Prostate gland (tissue), 2 donors: ENCODE measurements around the gene CA12.

Experiments used
- CTCF ChIP-seq, 4 experiments: fragments of 200-600 bp in 2 of 4; fragments of 450-650 bp in 2 of 4; sonication (generic) in 2 of 4; IDR thresholded peaks; 1 replicate in 3 of 4; 2 replicates in 1 of 4; pipeline ENCODE4 v1.5.1; 2016 to 2019; ENCODE audit warnings: antibody characterized with exemption in 4 of 4, mild to moderate bottlenecking in 2 of 4, moderate library complexity in 2 of 4
- POLR2A ChIP-seq: fragments of 450-650 bp; IDR thresholded peaks from one replicate; pipeline ENCODE4 v1.6.1; 2016; ENCODE audit warnings: antibody characterized with exemption, mild to moderate bottlenecking

DNA sequence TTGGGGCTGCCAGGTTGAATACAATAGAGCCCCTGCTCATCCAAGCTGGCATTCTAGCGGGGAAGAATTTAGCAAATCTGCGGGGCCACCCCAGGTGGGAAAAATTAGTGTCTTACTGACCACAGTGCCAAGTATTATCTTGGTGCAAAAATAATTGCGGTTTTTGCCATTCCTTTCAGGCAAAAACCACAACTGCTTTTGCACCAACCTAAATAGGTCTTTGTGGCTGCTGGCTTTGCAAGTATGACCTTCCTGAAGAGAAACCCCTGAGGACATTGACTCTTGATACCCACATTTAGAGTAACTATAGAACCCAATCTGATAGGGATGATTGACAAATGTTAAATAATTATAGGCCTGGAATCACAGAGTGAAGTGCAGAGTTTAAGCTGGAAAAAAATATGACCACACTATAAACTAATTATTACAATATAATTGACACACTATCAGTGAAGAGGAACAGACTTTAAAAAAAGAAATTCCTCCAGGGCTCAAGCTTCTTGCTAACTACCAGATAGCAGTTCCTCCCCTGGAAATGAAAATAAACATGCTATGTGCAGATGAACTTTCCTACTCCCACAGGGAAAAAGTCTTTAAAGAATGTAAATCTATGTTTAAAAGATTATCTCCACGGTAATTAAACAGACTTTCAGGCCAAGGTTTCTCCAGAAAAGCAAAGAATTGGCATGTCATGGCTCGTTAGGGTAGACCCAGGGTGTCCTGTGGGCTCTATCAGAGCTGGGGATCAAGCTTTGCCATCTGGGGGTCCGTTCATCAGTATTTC, 34.4 kb downstream of the CA12 start:
- TF ChIP-seq POLR2A (no peak), CTCF (IDR thresholded peaks at IDR 0.05) (no peak)
